AG08396 (cell line): ENCODE data around the gene SUSD2.
"Not testable (repeated sequence)": the region's sequence is repeated elsewhere in the genome, so short reads cannot be mapped to it uniquely, and the experiment has no call there.

Experiments
- DNase-seq: peaks from one replicate; pipeline ENCODE4 v3.0.0; 2012; ENCODE audit warnings: low spot score, mixed read lengths

Gene SUSD2

GRCh38 chr22:24176040-24176439, 5.2 kb upstream of the SUSD2 start:
- no peak for DNase-seq

DNA sequence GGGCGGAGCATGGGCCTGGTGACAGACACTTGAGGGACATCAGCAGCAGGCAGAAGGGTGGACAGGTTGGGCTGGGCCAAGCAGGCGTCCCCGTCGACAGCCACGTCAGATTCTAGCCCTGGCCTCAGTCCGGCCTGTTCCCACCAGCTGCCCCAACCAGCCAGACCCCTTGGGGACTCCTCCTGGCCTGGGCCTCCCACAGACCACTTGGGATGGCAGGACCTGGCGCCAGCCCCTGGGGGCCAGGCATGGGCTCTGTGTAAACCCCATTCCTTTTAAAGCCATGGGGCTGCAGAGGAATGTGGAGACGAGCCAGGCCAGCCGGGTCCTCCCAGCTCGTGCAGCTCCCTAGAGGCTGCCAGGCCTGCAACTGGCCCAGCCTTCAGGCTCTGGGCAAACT, 4.7 kb upstream of the SUSD2 start:
- DNase-seq, result no peak

DNA sequence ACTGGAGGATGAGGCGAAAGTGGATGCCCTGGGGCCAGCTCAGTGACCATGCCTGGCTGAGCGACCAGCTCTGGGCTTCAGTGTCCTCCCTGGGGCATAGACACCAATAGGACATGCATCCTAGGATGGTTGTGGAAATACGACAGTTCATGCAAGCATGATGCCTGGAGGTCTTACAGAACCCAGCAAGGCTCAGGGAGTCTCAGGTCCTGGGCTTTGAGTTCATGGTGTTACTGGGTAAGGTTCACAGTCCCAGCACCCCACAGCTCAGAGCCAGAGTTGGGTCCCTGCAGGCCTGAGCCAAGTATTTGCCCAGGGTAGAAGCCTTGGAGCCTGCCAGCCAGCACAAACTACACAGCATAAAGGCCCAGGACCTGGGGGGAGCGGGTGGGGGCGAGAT, 4.2 kb upstream of the SUSD2 start:
- no peak for DNase-seq

GRCh38 chr22:24177456-24177855, 3.8 kb upstream of the SUSD2 start:
- no peak for DNase-seq

DNA sequence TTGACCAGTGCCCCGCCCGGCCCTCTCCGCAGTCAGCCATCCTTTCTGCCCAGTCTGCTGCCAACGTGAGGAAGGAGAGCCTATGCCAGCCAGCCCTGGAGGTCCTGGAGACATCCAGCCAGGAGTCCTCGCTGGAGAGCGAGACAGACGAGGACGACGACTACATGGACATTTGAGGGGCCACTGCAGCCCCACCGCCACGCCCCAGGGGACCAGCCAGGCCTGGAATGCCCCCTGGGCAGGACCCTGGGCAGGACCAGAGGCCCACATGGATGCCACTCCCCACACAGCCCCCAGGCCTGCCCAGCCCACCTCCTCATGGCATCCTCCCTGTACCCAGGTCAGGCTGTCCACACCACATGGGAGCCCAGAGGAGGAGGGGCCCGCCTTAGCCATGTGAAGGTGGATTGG, 3.3 kb upstream of the SUSD2 start:
- DNase-seq, result no peak

- DNase-seq, result no peak
These were observed 2.5 kb upstream of the SUSD2 start for GRCh38 chr22:24178502-24179440.

DNA sequence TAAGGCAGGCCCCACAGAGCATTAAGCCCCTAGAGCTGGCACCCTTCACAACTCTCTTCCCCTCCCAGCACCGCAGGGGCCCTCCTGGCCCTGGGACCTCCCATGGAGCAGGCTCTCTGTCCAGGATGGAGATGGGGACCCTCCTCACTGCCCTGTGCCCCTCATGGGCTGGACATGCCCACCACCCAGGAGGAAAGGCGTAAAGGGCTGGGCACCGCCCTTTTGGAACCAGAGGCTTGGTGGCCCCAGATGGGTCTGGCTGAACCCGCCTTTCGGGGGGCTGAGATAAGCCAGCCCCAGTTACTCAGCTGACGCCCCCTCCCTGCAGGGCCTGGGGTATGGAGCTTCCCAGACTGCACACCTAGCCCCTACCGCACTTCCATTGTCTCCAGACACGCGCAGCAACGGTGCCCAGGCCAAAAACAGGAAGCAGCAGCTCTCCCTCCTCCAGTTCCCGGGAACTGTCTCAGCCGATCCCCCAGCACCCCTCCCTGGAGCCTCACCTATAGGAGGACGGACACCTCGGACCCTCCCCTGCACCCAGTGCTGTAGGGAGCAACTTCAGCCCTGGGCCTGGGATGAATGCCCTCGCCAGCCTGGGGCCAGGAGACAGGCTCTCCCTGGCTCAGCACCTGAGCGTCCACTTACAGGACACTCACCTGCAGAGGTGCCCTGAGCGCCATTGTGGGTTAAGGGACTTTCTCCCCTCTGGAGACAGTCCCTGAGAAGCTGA, 1.6 kb upstream of the SUSD2 start:
- no peak for DNase-seq

GRCh38 chr22:24180316-24181087, 785 bp upstream of the SUSD2 start:
- no peak for DNase-seq

- no peak for DNase-seq
These were observed 961 bp downstream of the SUSD2 start for GRCh38 chr22:24181996-24182899.

- not testable (repeated sequence) for DNase-seq
These were observed 1.6 kb downstream of the SUSD2 start for GRCh38 chr22:24182900-24183246.

DNA sequence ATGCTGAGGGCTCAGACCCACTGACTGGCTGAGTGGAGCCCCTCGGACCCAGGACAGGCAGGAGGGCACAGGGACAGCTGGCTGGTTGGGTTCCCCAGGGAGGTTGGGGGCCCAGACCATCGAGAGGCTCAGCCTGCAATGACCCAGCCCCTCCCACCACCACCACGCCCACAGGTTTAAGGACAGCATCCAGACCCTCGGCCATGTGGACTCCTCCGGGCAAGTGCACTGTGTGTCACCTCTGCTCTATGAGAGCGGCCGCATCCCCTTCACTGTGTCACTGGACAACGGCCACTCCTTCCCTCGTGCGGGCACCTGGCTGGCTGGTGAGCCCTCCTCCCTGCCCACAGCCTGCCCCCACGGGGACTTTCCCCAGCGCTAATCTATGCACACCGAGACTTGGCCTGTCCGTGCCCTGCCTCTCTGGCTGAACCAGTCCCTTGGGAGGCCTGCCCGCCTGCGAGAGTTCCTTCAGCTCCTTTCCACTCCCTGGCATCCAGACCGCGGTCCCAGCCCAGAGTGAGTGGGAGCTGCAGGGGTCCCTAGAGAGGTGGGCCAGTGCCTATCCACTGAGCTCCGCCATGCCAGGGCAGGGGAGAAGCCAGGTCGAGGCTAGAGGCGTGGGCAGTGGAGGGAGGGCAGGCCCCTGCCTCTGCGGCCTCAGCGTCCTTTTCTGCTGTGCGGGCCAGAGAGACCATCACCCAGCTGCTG, 2.2 kb downstream of the SUSD2 start:
- no peak for DNase-seq

DNA sequence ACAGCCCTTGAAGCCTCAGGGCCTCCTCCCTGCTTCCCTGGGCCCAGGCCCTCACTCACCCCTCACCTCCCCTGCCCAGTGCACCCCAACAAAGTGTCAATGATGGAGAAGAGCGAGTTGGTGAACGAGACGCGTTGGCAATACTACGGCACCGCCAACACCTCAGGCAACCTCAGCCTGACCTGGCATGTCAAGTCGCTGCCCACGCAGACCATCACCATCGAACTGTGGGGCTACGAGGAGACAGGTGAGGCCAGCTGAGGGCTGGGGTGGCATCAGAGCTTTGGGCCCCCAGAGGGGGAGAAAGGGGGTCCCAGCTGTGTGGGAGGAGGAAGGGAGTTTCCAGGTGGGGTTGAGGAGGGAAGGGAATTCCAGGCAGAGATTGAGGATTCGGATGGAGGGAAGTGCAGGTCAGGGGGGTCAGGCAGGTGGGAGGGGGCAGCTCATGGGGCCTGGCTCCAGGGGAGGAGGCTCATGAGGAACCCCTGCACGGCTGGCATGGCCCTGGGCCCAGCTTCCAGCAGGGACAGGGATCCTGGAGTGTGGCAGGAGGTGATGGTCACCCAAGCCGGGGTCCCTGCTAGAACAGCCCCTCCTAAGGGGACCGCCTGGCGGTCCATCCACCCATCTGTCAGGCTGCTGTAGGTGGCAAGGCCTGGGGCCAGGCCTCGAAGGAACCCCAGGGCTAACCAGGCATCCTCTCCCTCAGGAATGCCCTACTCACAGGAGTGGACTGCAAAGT, 2.9 kb downstream of the SUSD2 start:
- no peak for DNase-seq

DNA sequence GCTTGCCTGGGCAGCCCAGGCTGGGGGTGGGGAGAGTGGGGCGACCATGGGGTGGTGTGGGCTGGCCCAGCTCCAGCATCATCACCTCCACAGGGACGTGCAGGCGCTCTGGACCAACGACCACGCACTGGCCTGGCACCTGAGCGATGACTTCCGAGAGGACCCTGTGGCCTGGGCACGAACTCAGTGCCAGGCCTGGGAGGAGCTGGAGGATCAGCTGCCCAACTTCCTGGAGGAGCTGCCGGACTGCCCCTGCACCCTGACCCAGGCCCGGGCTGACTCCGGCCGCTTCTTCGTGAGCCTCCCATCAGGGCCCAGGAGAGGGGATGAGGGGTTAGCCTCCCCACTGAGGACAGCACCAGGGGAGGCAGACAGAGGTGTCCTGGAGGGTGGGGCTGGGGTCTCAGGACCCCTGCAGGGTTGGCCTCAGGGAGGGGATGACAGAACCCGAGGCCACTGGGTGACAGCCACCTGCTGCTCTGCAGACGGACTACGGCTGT, 3.8 kb downstream of the SUSD2 start:
- DNase-seq, result no peak

GRCh38 chr22:24185501-24186351, 4.4 kb downstream of the SUSD2 start:
- no peak for DNase-seq

DNA sequence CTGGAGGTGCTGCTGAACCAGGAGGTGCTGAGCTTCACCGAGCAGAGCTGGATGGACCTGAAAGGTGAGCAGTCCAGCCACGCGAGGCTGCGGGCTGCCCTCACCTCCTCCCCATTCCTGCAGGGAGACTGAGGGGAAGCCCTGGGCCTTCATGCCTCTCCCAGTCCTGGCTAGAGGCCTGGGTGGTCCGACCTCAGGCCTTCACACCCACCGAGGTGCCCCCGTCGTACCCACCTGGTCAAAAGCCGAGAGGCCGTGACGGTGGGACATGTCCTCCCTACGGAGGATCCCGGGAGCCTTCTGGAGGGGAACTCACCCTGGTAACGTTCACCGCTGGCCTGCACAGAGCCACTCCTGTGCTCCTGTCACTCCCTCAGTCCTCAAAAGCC, 5.1 kb downstream of the SUSD2 start:
- DNase-seq, result no peak

DNA sequence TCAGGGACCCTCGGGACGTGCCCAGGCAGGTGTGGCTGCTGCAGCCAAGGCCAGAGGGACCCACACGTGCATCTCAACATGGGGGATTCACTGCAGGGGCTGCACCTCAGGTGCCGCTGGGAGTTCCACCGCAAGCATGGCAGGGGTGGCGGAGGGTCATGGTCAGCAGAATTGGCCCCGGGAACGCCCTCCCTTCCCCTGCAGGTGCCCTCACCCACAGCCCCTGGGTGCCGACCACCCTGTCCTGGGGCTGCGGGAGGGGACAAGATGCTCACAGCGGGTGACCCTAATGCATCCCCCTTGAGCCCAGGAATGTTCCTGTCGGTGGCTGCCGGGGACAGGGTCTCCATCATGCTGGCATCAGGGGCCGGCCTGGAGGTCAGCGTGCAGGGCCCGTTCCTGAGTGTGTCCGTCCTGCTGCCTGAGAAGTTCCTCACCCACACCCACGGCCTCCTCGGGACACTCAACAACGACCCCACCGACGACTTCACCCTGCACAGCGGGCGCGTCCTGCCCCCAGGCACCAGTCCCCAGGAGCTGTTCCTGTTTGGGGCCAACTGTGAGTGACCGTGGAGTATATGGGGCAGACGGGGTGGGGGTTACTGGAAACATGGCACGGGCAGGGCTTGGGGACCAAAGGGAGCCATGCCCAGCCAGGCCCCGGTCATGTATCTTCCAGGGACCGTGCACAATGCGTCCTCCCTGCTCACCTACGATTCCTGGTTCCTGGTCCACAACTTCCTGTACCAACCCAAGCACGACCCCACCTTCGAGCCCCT, 5.8 kb downstream of the SUSD2 start:
- DNase-seq, result no peak

DNA sequence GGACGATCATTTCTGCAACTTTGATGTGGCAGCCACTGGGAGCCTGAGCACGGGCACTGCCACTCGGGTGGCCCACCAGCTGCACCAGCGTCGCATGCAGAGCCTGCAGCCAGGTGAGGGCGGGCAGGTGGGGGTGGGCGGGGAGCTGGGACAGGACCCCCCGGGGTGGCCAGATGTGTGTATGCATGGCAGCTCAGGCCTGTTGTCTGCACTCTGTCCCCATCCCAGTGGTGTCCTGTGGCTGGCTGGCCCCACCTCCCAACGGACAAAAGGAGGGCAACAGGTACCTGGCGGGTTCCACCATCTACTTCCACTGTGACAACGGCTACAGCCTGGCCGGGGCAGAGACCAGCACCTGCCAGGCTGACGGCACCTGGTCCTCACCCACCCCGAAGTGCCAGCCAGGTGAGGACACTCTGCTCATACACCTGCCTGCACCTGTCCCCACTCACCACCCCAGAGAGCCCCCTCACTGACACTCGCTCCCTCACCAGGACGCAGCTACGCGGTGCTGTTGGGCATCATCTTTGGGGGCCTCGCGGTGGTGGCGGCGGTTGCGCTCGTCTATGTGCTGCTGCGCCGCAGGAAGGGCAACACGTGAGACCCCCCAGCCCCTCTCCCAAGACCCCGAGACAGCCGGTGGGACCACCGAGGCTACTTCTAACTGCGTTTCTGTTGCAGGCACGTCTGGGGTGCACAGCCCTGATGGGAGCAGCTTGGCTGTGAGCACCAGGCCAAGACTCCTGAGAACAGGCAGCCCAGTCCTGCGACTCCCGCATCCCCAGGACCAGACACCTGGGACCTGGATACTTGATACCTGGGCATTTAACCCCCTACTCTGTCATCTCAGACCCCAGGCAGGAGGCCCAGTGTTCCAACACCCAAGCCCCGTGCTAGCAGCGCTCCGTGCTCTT, 6.7 kb downstream of the SUSD2 start:
- no peak for DNase-seq
